GM21529 (cell line): ENCODE results near the gene UMODL1.
"Not testable (repeated sequence)": the region's sequence is repeated elsewhere in the genome, so short reads cannot be mapped to it uniquely, and the experiment has no call there.

Experiments used
- ATAC-seq: cut with Tn5 transposase; IDR thresholded peaks from one replicate; pipeline ENCODE4 v1.9.1; 2021; ENCODE audit not compliant: unreplicated experiment

UMODL1 gene

DNA sequence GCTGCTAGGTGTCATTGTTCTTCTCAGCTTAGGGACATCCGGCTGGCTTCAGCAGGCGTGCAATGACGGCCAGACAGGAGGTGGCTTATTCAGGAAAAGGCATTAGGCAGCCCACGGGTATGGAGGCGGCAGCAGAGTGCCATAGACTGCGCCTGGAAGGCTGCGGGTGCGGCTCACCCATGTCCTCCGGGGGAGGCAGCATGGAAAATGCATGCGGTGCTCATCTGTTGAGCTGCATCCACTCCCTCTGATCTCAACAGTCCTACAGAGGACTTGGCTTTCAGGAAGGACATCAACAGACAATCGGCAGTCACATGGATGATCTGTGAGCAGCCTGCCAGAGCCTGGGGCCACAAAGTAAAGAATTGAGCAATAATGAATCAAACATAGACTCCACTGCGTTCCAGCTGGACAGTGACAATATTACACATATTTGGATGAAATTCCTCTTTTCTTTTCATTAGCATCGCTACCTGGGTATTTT lies 42.9 kb downstream of the UMODL1 start:
- no peak for ATAC-seq

DNA sequence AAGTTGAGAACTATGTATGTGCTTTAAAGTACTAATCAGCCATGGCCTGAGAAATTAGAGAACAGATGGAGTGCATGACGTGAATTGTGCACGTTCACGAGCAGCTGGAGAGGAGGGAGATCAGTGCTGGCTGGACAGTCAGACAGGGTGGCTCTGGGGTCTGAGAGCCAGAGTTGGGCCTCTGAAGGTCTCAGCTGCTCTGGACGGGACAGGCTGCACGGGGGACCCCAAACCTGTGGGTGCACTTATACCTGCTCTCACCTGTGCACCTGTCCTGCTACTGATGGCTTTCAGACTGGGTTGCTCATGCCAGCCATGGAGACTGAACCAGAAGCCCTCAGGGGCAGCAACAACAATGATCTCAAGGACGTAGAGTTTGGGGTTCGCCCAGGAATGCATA lies 43.5 kb downstream of the UMODL1 start:
- no peak for ATAC-seq

DNA sequence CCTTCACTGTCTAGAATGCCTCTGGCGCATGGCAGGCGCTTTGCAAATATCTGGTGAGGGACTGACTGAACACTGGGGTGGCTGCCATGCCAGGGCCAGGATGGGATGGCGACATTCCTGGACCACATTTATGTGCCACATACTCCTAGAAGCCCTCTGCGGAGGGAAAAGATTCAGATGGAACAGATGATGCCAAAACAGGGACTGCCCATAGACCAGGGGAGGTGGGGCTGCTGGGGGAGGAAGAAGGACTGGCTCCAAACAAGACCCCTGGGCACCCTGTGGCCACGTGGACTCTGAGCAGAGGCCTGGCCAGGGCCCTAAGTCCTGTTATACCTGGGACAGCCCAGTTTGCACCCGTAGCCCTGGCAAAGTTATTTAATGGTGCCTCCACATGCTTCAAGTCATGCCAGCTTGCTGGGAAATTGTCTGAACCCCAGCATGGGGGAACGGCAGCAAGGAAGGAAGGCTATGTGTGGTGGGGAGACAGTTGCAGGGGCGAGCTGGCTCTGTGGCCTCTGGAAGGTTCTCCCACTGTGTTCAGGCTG lies 44.1 kb downstream of the UMODL1 start:
- no peak for ATAC-seq

DNA sequence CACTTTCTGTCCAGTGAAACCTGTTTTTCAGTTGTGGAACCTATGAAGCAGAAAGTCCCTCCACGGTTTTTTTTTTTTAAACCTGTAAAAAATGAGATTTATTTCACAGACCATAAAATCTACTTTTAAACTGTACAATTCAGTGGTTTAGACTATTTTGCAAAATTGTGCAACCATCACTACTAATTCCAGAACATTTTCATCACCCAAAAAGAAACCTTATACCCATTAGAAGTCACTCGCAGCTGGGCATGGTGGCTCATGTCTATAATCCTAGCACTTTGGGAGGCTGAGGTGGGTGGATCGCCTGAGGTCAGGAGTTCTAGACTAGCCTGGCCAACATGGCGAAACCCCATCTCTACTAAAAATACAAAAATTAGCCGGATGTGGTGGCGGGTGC lies 45.4 kb downstream of the UMODL1 start:
- not testable (repeated sequence) for ATAC-seq

DNA sequence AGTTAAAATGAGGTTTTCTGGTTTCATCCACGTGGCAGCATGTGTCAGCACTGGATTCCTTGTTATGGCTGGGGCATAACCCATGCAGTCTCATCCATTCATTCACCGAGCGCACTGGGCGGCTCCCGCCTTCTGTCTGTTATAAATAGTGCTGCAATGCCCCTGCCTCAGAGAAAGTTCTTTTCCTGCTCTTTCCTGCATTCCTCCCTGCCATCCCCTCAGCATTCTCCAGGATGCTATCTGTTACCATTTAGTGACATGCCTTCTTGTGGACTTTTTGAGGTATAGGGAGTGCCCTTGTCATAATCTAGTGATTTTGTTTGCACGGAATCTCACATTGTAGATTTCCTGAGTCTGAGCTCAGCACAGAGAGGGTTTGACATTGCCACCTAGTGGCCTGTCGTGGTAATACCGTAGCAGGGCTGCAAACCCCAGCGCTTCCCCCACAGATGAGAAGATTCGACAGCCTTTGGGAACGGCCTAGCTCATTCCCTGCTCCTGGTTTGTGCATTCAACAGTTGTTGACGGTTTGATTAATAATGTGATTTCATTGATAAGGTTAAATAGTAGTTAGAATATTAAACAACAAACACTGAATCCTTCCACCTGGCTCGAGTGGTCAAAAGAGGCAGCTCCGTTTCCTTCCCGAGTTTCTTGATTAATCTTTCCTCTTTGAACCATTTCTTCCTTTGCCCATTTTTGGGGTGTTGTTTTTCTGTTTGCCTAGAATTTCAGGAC lies 46.3 kb downstream of the UMODL1 start:
- no peak for ATAC-seq

DNA sequence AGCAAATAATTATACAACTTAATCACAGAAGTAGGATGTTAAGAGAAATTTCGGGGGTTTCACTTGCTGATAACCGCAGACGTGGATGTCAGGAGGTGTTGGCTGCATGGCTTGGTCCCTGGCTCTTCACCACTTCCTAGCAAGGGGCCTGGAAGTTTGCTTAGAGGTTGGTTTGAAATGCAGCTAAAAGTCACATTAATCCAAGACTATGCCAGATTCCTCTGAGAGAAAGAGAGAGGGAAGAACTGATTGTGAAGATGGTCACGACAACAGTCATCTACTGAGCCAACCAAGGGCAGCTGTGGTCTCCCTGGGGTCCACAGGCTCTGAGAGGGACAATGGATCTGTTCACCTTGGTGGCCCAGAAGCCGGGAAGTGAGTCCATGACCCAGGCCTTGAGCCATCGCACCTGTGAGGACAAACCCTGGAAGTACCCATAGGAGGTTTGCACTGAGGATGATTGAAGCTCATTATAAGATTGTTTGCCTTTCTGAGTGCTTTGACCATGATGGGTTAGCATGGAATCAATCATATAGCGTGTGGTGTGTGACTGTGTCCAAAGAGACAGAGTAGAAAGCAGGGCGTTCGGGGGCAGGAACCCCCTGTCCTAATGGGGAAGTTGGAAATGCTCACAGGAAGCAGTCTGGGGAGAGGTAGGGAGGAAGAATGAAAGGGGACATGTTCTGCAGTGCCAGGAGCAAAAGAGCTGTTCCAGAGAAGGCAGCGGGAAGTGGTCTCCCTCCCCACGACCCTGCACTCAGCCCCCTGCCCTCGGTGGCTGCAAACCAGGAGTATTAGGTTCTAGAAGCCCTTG lies 47.1 kb downstream of the UMODL1 start:
- ATAC-seq, result no peak

DNA sequence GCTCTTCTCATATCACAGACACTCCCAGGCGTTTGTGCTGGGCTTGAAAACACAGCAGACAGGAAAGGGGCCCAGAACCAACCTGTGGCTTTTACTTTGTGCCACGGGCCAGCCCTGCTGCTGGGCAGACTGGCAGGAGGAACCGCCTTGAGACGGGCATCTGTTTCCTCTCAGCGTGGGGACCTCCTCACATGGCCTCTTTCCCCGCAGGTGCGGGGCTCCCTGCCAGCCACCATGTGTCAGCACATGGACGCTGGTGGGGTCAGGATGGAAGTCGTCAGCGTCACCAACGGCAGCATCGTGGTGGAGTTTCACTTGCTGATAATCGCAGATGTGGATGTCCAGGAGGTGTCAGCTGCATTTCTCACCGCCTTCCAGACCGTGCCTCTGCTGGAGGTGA lies 47.8 kb downstream of the UMODL1 start:
- ATAC-seq, result no peak

DNA sequence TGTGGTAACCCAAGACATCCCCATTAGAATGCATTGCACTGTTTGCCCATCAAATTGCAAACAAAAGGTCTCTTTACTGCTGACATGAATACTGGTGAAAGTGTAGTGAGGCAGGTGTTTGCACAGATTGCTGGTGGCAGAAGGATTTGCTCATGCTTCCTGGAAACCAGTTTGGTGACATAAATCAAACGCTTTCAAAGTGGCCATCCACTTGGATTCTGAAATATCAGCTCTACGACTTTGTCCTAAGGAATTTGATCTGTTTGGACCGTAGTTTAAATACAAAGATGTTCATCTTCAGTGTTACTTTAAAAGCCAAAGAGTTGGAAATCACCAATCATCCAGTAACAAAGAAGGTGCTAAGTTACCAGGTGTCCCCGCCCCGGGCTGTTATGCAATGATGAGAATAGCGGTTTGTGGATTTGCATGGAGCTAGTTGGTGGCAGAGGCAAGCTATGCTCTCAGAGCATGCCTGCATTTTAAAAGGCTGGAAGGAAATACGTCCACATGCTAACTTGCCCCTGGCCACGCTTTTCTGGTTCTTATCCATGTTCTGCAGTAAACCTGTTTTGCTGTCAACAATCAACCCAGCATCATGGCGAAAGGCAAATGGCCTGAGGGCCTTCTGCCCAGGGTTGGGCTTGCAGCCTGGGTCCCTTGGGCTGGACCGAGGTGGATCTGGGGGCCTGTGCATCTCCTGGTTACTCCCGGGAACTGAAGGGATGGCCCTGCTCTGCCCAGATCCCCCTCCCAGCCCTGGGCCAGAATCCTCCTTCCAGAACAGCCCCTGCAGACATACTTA lies 49.2 kb downstream of the UMODL1 start:
- ATAC-seq, result no peak

DNA sequence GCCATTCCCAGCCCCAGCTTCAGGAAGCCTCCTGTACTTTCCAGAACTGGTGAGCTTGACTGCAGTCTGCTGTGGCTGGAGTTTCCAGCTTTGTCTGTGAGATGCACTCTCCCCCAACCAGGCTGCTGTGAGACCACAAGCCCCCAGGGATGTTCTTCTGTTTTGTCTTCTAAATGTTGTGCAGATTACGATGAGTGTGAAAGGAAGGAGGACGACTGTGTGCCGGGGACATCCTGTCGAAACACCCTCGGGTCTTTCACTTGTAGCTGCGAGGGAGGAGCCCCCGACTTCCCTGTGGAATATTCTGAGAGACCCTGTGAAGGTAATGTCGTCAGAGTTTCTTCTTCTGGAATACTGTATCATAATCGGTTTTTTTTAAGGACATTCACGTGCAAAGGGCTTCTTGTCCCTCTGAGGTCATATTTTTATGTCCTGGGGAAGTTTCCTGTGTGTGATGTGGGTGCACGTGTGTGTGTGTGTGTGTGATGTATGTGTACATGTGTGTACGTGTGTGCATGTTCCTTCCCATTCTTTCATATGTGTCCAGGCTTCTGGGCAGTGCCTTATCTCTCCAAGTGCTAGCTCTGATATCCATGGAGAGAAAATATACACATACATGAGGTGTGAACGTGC lies 49.9 kb downstream of the UMODL1 start:
- no peak for ATAC-seq

DNA sequence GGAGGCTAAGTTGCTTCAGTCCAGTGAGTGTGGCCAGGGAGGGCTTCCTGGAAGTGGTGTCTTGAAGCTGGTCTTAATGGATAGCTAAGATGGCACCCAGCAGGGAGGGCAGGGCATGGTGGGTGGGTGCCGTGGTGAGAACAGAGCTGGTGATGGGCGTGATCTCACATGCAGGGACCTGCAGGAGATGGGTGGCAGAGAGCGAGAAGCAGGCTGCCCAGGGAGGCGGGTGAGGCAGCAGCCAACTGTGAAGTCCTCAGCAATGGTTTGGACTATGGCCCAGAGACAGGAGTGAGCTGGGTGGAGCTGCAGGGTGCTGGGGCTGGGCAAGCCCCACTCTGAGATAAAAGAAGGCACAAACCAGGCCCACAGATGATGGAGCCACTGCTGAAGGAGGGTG lies 50.7 kb downstream of the UMODL1 start:
- ATAC-seq, result no peak

DNA sequence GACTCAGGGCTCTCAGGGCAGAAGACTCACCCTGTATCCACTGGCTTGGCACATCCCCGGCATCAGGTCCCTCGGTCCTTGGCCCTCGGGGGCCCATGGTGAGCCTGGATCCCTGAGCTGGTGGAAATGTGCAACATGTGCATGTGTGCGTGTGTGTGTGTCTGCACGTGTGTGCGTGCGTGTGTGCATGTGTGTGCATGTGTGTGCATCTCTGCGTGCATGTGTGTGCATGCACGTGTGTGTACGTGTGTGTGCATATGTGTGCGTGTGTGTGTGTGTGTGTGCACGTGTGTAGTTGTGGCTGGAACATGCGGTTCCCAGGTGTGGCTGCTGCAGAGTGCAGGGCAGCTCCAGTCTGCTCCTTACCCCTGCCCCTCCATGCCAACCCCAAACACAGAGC lies 51.3 kb downstream of the UMODL1 start:
- ATAC-seq, result no peak

DNA sequence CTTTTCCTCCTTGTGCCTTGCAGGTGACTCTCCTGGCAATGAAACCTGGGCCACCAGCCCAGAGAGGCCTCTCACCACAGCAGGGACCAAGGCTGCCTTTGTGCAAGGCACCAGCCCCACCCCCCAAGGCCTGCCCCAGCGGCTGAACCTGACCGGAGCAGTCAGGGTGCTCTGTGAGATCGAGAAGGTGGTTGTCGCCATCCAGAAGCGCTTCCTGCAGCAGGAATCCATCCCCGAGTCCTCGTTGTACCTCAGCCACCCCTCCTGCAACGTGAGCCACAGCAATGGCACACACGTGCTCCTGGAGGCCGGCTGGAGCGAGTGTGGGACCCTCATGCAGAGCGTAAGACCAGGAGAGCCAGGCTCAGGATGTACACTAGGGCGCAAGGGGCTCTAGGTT lies 51.7 kb downstream of the UMODL1 start:
- ATAC-seq, result no peak

DNA sequence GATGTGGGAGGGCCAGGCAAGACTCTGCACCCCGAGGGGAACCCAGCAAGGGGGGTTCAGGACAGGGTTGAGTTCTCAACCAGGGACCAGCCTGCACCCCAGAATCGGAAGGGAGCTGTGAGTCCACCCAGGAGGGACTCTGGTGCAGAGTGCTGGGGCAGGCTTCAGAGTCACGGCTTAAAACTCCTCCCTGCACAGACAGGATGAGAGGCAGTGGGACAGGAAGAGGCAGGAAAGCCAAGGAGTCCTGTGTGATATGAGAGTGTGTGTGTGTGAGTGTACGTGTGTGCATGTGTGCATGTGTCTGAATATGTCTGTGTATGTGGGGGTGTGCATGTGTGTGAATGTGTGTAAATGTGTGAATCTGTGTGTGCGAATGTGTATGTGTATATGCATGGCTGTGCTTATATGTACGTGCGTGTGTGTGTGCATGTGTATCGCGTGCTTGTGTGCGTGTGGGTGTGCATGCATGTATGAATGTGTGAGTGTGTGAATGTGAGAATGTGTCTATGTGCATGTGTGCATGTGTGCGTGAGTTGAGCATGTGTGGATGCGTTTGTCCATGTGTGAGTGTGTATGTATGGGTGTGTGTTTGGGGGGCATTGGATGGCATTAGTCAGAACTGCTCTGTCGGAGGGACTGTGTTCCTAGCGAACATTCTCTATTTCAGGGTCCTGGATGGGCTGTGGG lies 52.2 kb downstream of the UMODL1 start:
- no peak for ATAC-seq

DNA sequence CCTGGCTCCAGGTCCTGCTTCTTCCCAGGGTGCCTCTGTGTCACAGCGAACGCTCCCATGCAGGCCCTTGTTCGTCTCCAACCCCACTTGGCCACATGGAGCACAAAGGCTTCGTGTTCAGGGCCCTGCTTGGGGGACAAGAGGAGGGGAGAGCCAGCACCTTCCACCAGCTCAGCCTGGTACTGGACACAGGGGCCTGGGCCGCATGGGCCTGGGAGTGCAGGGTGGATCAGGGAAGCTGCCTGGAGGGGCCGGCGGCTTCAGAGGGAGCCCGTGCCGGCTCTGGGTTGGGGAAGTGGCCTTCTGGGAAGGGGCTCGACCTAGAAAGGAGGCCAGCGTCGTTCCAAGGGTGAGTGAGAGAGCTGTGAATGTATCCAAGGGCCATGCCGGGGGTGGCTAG lies 53.0 kb downstream of the UMODL1 start:
- ATAC-seq, result no peak

DNA sequence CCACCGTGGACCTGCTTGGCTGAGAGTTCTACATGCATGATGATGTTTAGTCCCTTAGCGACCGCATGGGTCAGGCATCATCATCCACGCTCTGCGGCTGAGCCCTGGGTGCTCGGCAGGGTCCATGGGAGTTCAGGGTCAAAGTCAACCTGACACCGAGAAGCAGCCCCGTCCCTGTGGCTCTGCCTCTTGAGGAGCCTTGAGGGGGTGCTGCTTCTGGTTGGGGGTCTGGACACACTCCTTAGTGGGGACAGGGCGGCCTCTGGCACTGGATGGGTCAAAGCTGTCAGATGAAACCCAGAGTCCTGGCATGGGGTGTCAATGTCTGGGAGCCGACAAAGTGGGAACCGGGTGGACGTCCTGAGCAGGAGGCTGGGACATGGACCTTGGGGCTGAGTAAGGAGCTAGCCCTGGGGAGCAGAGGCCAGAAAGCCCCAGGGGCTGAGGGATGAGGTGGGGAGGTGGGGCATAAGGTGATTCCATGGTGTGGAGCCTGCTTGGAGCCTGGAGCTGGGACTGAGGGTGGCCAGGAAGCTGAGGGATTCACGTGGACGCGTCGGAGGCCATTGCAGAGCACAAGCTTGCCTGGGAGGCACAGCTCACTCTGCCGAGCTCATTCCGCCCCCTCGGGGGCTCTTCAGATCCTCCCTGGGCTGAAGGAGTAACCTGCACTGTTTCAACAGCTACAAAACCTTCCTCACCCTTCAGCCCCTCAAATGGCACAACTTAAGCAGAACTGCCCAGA lies 53.9 kb downstream of the UMODL1 start:
- ATAC-seq, result no peak

DNA sequence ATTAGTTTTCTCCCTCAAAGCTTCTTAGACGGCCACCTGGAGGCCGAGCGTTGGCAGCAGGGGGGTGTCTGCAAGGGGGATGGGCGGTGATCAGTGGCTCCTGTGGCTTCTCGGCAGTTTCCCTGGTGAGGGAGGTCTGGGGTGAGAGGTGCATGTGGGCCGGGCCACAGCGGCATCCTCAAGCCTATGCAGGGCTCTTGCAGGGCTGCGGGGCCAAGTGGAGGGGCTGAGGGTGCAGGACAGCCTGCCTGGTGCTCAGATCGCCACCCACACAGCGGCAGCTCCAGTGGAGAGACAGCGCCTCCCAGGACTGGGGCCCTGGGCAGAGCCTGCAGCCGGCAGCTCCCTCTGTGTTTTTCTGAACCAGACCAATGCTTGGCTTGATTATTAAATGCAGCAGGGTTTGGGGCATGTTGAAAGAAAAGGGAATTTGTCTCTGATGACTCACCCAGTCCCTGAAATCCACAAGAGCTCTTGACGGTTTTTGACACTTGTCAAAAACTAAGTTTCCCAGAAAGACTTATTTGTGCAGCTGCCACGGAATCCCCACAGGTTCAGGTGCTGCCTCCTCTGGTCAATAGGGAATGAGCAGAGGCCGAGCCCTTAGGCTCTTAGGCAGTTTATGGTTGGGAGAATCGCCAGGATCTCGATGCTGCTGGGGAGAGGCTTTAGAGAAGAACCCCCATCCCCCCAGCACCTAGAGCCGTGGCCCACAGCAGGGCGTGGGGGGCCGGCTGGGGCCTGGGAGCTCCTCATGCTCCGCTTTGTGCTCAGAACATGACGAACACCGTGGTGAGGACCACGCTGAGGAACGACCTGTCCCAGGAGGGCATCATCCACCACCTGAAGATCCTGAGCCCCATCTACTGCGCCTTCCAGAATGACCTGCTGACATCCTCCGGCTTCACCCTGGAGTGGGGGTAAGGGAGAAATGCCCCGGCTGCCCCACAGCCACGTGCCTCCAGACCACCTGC lies 54.7 kb downstream of the UMODL1 start:
- ATAC-seq, result no peak

DNA sequence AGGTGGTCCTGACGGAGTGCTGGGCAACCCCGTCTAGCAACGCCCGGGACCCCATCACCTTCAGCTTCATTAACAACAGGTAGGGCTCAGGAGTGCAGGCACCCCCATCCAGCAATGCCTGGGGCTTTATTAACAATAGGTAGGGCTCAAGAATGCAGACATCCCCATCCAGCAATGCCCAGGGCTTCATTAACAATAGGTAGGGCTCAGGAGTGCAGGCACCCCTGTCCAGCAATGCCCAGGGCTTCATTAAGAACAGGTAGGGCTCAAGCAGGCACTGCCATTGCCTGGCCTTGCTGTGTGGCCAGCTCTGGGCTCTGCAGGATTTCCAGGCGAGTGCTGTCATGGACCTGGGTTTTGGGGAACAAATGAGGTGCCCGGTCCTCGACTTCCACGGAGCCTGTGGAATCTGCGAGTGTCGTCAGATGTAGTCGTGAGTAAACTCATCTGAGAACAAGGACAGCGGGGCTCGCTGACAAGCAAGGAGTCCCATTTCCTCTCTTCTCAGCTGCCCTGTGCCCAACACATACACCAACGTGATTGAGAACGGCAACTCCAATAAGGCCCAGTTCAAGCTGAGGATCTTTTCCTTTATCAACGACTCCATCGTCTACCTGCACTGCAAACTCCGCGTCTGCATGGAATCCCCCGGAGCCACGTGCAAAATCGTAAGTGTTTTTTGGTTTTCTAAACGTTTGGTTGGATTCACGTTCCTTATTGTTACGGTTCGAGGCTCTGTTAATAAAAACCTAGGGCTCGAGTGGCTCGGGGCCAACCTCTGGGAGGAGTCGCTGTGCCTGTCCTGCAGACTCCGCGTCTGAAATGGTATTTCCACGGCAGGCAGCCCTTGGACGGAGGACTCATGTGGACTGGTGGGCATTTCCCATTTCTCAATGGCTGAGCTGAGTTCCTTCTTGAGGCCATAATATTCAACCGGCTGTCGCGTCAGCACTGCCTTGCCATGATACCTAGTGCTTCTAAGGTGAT lies 56.3 kb downstream of the UMODL1 start:
- no peak for ATAC-seq
